ENCODE results near the gene ATP2B2. TPM values are rescaled to one million over a fixed set of nuclear protein-coding genes. Genes with fewer than 3 reads are reported as not detected.

ATP2B2 gene
- total RNA-seq, 4 donors from 2014 or later, result 0.86 to 2.2 (median 1.0) TPM; not detected in 1

- Histone ChIP-seq H3K4me1 (no peaks in the 10 kb centered on the region), H3K36me3 (no peaks in the 10 kb centered on the region), H3K27ac (no peak overlapping the region), H3K4me3 (no peak overlapping the region), H3K9me3 (no peaks in the 10 kb centered on the region), H3K27me3 (no peaks in the 10 kb centered on the region)
- TF ChIP-seq CTCF (IDR thresholded peaks at IDR 0.05), result no peak
- TF ChIP-seq POLR2A (IDR thresholded peaks at IDR 0.05), result no peak
- no peak for TF ChIP-seq EP300 (IDR thresholded peaks at IDR 0.05)
- TF ChIP-seq POLR2AphosphoS5 (IDR thresholded peaks at IDR 0.05), result no peak
- no peak for DNase-seq (ENCODE audit: low spot score in 2 of 2)
- 74% methylated on average over 12 of the region's 19 CpGs for WGBS
These were observed 160.3 kb downstream of the ATP2B2 start for GRCh38 chr3:10344944-10345575.

GRCh38 chr3:10344147-10344943, 161.0 kb downstream of the ATP2B2 start:
- peak; percentile 52 to 90 for TF ChIP-seq CTCF (IDR thresholded peaks at IDR 0.05)
- no peak for TF ChIP-seq EP300 (IDR thresholded peaks at IDR 0.05)
- Histone ChIP-seq H3K27ac (no peak overlapping the region), H3K4me1 (no peaks in the 10 kb centered on the region), H3K9me3 (no peaks in the 10 kb centered on the region), H3K36me3 (no peaks in the 10 kb centered on the region), H3K4me3 (no peak overlapping the region), H3K27me3 (no peaks in the 10 kb centered on the region)
- DNase-seq (ENCODE audit: low spot score in 2 of 2), result no peak
- WGBS, result 34% methylated on average over 5 of the region's 9 CpGs

GRCh38 chr3:10343526-10343925, 161.9 kb downstream of the ATP2B2 start:
- H3K4me1 ChIP-seq, result no peaks in the 10 kb centered on the region
- H3K36me3 ChIP-seq, result no peaks in the 10 kb centered on the region
- H3K4me3 ChIP-seq, result no peak overlapping the region
- H3K27me3 ChIP-seq, result no peaks in the 10 kb centered on the region
- no peak for DNase-seq (ENCODE audit: low spot score in 2 of 2)
- H3K9me3 ChIP-seq, result no peaks in the 10 kb centered on the region
- no peak overlapping the region for H3K27ac ChIP-seq
- WGBS, result 70% methylated on average over 11 of the region's 11 CpGs
- TF ChIP-seq EP300 (IDR thresholded peaks at IDR 0.05), result no peak
- no peak for TF ChIP-seq POLR2AphosphoS5 (IDR thresholded peaks at IDR 0.05)
- no peak for TF ChIP-seq CTCF (IDR thresholded peaks at IDR 0.05)
- TF ChIP-seq POLR2A (IDR thresholded peaks at IDR 0.05), result no peak

GRCh38 chr3:10342781-10343180, 162.6 kb downstream of the ATP2B2 start:
- Histone ChIP-seq H3K36me3 (no peaks in the 10 kb centered on the region), H3K27me3 (no peaks in the 10 kb centered on the region), H3K4me1 (no peaks in the 10 kb centered on the region), H3K27ac (no peak overlapping the region), H3K4me3 (no peak overlapping the region), H3K9me3 (no peaks in the 10 kb centered on the region)
- WGBS, result 88% methylated on average over 6 of the region's 14 CpGs
- no peak for DNase-seq (ENCODE audit: low spot score in 2 of 2)
- TF ChIP-seq POLR2AphosphoS5 (IDR thresholded peaks at IDR 0.05) (no peak), EP300 (IDR thresholded peaks at IDR 0.05) (no peak)

- Histone ChIP-seq H3K27ac (no peak overlapping the region), H3K9me3 (no peaks in the 10 kb centered on the region), H3K27me3 (no peaks in the 10 kb centered on the region), H3K36me3 (no peaks in the 10 kb centered on the region), H3K4me1 (no peaks in the 10 kb centered on the region), H3K4me3 (no peak overlapping the region)
- TF ChIP-seq EP300 (IDR thresholded peaks at IDR 0.05) (no peak), CTCF (IDR thresholded peaks at IDR 0.05) (no peak), POLR2AphosphoS5 (IDR thresholded peaks at IDR 0.05) (no peak), POLR2A (IDR thresholded peaks at IDR 0.05) (no peak)
- 67% methylated on average over 7 of the region's 7 CpGs for WGBS
- DNase-seq (ENCODE audit: low spot score in 2 of 2), result no peak
These were observed 163.4 kb downstream of the ATP2B2 start for GRCh38 chr3:10341901-10342398.
